HEK293 (cell line): Measurements from ENCODE around the gene CRTC3.
A peak's percentile ranks its signal among the peaks of the same experiment; 100 is the strongest.
"Not testable (repeated sequence)": the region's sequence is repeated elsewhere in the genome, so short reads cannot be mapped to it uniquely, and the experiment has no call there.

Experiments
- CTCF ChIA-PET: fragments of 350-600 bp; formaldehyde crosslinking; extraction: SDS; loops from one replicate; lab custom pipeline; 2021; ENCODE audit warnings: antibody characterized with exemption; lab: Yijun Ruan, JAX
- POLR2A ChIA-PET: fragments of 300-600 bp; formaldehyde crosslinking; extraction: SDS; loops from one replicate; lab custom pipeline; 2020; ENCODE audit warnings: antibody characterized with exemption, inconsistent platforms; lab: Yijun Ruan, JAX
- H3K27ac ChIP-seq: fragments of 200-500 bp; sonication (Bioruptor generic); 2 replicates; pipeline ENCODE4 v1.5.1; 2014; ENCODE audit warnings: low read depth, low read length, control low read depth, inconsistent platforms; ENCODE audit errors: extremely low read depth
- H3K36me3 ChIP-seq, 2 experiments: fragments of 200-500 bp in 1 of 2; sonication (Bioruptor generic) in 1 of 2; 1 replicate in 1 of 2; 2 replicates in 1 of 2; pipeline ENCODE4 v1.5.1; 2014 to 2017; ENCODE audit warnings: inconsistent platforms in 2 of 2, low read length in 2 of 2; ENCODE audit not compliant: control insufficient read depth in 2 of 2, insufficient read depth in 1 of 2
- H3K4me1 ChIP-seq: fragments of 200-500 bp; sonication (Bioruptor generic); 2 replicates; pipeline ENCODE4 v1.5.1; 2014; ENCODE audit warnings: mild to moderate bottlenecking, low read length, inconsistent platforms; ENCODE audit not compliant: control insufficient read depth, insufficient read depth
- H3K4me3 ChIP-seq: 2 replicates; pipeline ENCODE4 v1.5.1; 2011; ENCODE audit warnings: low read depth, mild to moderate bottlenecking, control low read depth, low read length, moderate library complexity
- H3K9me3 ChIP-seq: fragments of 200-500 bp; sonication (Bioruptor generic); 2 replicates; pipeline ENCODE4 v1.5.1; 2014; ENCODE audit warnings: low read depth, low read length, inconsistent platforms; ENCODE audit not compliant: control insufficient read depth, insufficient read depth
- BCL11A ChIP-seq: fragments of 450-650 bp; formaldehyde crosslinking; IDR thresholded peaks from 2 replicates; pipeline ENCODE4 v1.5.1; 2016; ENCODE audit warnings: low read depth, missing biosample characterization, missing genetic modification characterization
- EGR2 ChIP-seq: fragments of 450-650 bp; formaldehyde crosslinking; IDR thresholded peaks from 2 replicates; pipeline ENCODE4 v1.5.1; 2016; ENCODE audit warnings: low read depth, missing biosample characterization, missing genetic modification characterization
- MZF1 ChIP-seq: fragments of 450-650 bp; formaldehyde crosslinking; IDR thresholded peaks from 2 replicates; pipeline ENCODE4 v1.5.1; 2017; ENCODE audit warnings: missing biosample characterization, missing genetic modification characterization, borderline replicate concordance
- SP7 ChIP-seq: fragments of 450-650 bp; formaldehyde crosslinking; IDR thresholded peaks from 2 replicates; pipeline ENCODE4 v1.5.1; 2016; ENCODE audit warnings: missing biosample characterization, missing genetic modification characterization
- YY1 ChIP-seq: fragments of 450-650 bp; formaldehyde crosslinking; IDR thresholded peaks from 2 replicates; pipeline ENCODE4 v1.5.1; 2018; ENCODE audit warnings: missing biosample characterization, missing genetic modification characterization
- ZBTB17 ChIP-seq: fragments of 450-650 bp; formaldehyde crosslinking; IDR thresholded peaks from 2 replicates; pipeline ENCODE4 v1.5.1; 2016; ENCODE audit warnings: missing biosample characterization, missing genetic modification characterization
- ZBTB48 ChIP-seq: fragments of 450-650 bp; formaldehyde crosslinking; IDR thresholded peaks from 2 replicates; pipeline ENCODE4 v1.5.1; 2016; ENCODE audit warnings: missing biosample characterization, missing genetic modification characterization
- ZFHX2 ChIP-seq: fragments of 450-650 bp; formaldehyde crosslinking; conservative IDR thresholded peaks from 2 replicates; pipeline ENCODE4 v1.5.1; 2016; ENCODE audit warnings: missing biosample characterization, missing genetic modification characterization
- ZNF10 ChIP-seq: fragments of 450-650 bp; formaldehyde crosslinking; IDR thresholded peaks from 2 replicates; pipeline ENCODE4 v1.5.1; 2017; ENCODE audit warnings: missing biosample characterization, missing genetic modification characterization
- ZNF133 ChIP-seq: fragments of 450-650 bp; formaldehyde crosslinking; IDR thresholded peaks from 2 replicates; pipeline ENCODE4 v1.5.1; 2016; ENCODE audit warnings: missing biosample characterization, missing genetic modification characterization
- ZNF146 ChIP-seq: fragments of 450-650 bp; formaldehyde crosslinking; IDR thresholded peaks from 2 replicates; pipeline ENCODE4 v1.5.1; 2016; ENCODE audit warnings: missing biosample characterization, missing genetic modification characterization
- ZNF2 ChIP-seq: fragments of 450-650 bp; formaldehyde crosslinking; IDR thresholded peaks from 2 replicates; pipeline ENCODE4 v1.5.1; 2016; ENCODE audit warnings: missing biosample characterization, missing genetic modification characterization
- ZNF274 ChIP-seq, 2 experiments: fragments of 200-500 bp in 1 of 2; fragments of 450-650 bp in 1 of 2; sonication (Bioruptor generic) in 1 of 2; formaldehyde crosslinking in 1 of 2; IDR thresholded peaks; 2 replicates each; pipeline versions ENCODE4 v1.5.1 to v1.6.1; 2014 to 2016; ENCODE audit warnings: borderline replicate concordance in 1 of 2, inconsistent platforms in 1 of 2, low read length in 1 of 2, missing biosample characterization in 1 of 2, missing genetic modification characterization in 1 of 2
- ZNF335 ChIP-seq: fragments of 450-650 bp; formaldehyde crosslinking; conservative IDR thresholded peaks from 2 replicates; pipeline ENCODE4 v1.5.1; 2016; ENCODE audit warnings: missing biosample characterization, missing genetic modification characterization
- ZNF354C ChIP-seq: fragments of 450-650 bp; formaldehyde crosslinking; IDR thresholded peaks from 2 replicates; pipeline ENCODE4 v1.5.1; 2016; ENCODE audit warnings: missing biosample characterization, missing genetic modification characterization, low read depth, borderline replicate concordance
- ZNF37A ChIP-seq: fragments of 450-650 bp; IDR thresholded peaks from 2 replicates; pipeline ENCODE4 v1.5.1; 2018; ENCODE audit warnings: missing biosample characterization, missing genetic modification characterization
- ZNF510 ChIP-seq: fragments of 450-650 bp; formaldehyde crosslinking; IDR thresholded peaks from 2 replicates; pipeline ENCODE4 v1.5.1; 2018; ENCODE audit warnings: mild to moderate bottlenecking, missing genetic modification characterization, missing biosample characterization; ENCODE audit not compliant: insufficient replicate concordance
- ZNF548 ChIP-seq: fragments of 450-650 bp; formaldehyde crosslinking; IDR thresholded peaks from 2 replicates; pipeline ENCODE4 v1.5.1; 2016; ENCODE audit warnings: missing biosample characterization, missing genetic modification characterization
- ZNF600 ChIP-seq: fragments of 450-650 bp; formaldehyde crosslinking; IDR thresholded peaks from 2 replicates; pipeline ENCODE4 v1.5.1; 2016; ENCODE audit warnings: missing biosample characterization, missing genetic modification characterization
- ZNF610 ChIP-seq: fragments of 450-650 bp; formaldehyde crosslinking; IDR thresholded peaks from 2 replicates; pipeline ENCODE4 v1.5.1; 2016; ENCODE audit warnings: missing biosample characterization, missing genetic modification characterization, borderline replicate concordance
- ZNF621 ChIP-seq: fragments of 450-650 bp; formaldehyde crosslinking; IDR thresholded peaks from 2 replicates; pipeline ENCODE4 v1.5.1; 2017; ENCODE audit warnings: missing biosample characterization, missing genetic modification characterization
- ZNF624 ChIP-seq: fragments of 450-650 bp; formaldehyde crosslinking; IDR thresholded peaks from 2 replicates; pipeline ENCODE4 v1.5.1; 2017; ENCODE audit warnings: missing biosample characterization, missing genetic modification characterization
- ZNF629 ChIP-seq: fragments of 450-650 bp; formaldehyde crosslinking; IDR thresholded peaks from 2 replicates; pipeline ENCODE4 v1.5.1; 2017; ENCODE audit warnings: missing biosample characterization, missing genetic modification characterization
- ZNF654 ChIP-seq: fragments of 450-650 bp; formaldehyde crosslinking; IDR thresholded peaks from 2 replicates; pipeline ENCODE4 v1.5.1; 2016; ENCODE audit warnings: low read depth, missing biosample characterization, missing genetic modification characterization
- ZNF660 ChIP-seq: fragments of 450-650 bp; IDR thresholded peaks from 2 replicates; pipeline ENCODE4 v1.5.1; 2018; ENCODE audit warnings: missing biosample characterization, mild to moderate bottlenecking, missing genetic modification characterization
- ZNF701 ChIP-seq: fragments of 450-650 bp; formaldehyde crosslinking; IDR thresholded peaks from 2 replicates; pipeline ENCODE4 v1.5.1; 2016; ENCODE audit warnings: missing biosample characterization, missing genetic modification characterization
- ZNF791 ChIP-seq: fragments of 450-650 bp; formaldehyde crosslinking; IDR thresholded peaks from 2 replicates; pipeline ENCODE4 v1.5.1; 2016; ENCODE audit warnings: missing biosample characterization, missing genetic modification characterization
- TF ChIP-seq, protein P1 (sequence below): fragments of 450-650 bp; formaldehyde crosslinking; IDR thresholded peaks from 2 replicates; pipeline ENCODE4 v1.5.1; 2016; ENCODE audit warnings: missing biosample characterization, missing genetic modification characterization
- TF ChIP-seq, protein P2 (sequence below): fragments of 450-650 bp; formaldehyde crosslinking; IDR thresholded peaks from 2 replicates; pipeline ENCODE4 v1.5.1; 2016; ENCODE audit warnings: missing biosample characterization, missing genetic modification characterization, low read depth
- TF ChIP-seq, protein P3 (sequence below): fragments of 450-650 bp; IDR thresholded peaks from 2 replicates; pipeline ENCODE4 v1.5.1; 2018; ENCODE audit warnings: missing biosample characterization, mild to moderate bottlenecking, missing genetic modification characterization
- TF ChIP-seq, protein P4 (sequence below): fragments of 450-650 bp; formaldehyde crosslinking; IDR thresholded peaks from 2 replicates; pipeline ENCODE4 v1.5.1; 2017; ENCODE audit warnings: missing biosample characterization, missing genetic modification characterization

CRTC3 gene

DNA sequence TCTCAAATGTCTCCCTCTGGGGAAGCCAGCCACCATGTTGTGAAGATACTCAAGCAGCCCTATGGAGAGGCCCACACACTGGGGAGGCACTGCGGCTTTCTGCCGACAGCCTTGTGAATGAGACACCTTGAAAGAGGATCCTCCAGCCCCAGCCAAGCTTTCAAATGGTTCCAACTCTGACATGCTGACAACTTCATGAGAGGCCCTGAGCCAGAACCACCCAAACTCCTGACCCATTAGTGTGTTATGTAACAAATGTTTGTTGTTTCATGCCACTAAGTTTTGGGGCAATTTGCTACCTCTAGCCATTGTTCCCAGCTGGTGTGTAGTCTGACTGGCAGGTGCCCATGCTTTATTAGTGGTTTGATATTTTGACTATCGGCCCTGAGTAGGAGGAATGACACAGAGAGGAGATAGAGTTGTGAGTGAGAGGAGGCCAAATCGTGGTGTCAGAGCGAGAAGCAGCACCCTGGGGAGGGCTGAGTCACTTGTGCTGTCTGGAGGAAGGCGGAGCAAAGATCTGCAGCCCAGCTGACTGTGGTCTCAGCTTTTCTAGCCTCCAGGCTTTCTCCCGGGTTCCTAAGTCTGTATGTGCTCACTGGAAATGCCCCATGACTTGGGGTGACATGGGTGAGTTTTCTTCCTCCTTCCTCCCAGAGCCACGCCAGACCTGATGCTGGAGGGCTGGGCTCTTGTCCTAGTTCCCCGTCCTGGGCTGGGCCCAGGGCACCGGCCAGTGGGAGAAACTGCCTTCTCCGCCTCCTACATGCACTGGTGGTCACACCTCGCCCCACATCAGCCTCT, 130.7 kb downstream of the CRTC3 start (continued):
- no peak for TF ChIP-seq ZNF548 (tag by site-specific recombination)
- peak; percentile 39 for TF ChIP-seq ZFHX2 (tag by site-specific recombination)
- TF ChIP-seq, protein P1, sequence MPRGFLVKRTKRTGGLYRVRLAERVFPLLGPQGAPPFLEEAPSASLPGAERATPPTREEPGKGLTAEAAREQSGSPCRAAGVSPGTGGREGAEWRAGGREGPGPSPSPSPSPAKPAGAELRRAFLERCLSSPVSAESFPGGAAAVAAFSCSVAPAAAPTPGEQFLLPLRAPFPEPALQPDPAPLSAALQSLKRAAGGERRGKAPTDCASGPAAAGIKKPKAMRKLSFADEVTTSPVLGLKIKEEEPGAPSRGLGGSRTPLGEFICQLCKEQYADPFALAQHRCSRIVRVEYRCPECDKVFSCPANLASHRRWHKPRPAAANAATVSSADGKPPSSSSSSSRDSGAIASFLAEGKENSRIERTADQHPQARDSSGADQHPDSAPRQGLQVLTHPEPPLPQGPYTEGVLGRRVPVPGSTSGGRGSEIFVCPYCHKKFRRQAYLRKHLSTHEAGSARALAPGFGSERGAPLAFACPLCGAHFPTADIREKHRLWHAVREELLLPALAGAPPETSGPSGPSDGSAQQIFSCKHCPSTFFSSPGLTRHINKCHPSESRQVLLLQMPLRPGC (tag by site-specific recombination): no peak
- no peak for TF ChIP-seq ZNF37A (tag by site-specific recombination)
- TF ChIP-seq ZNF624 (tag by site-specific recombination): no peak
- TF ChIP-seq ZNF621 (tag by site-specific recombination): no peak
- TF ChIP-seq ZNF701 (tag by site-specific recombination): no peak
- peak; percentile 99 for TF ChIP-seq ZNF600 (tag by site-specific recombination)
- TF ChIP-seq ZNF2 (tag by site-specific recombination): no peak
- TF ChIP-seq, protein P2, sequence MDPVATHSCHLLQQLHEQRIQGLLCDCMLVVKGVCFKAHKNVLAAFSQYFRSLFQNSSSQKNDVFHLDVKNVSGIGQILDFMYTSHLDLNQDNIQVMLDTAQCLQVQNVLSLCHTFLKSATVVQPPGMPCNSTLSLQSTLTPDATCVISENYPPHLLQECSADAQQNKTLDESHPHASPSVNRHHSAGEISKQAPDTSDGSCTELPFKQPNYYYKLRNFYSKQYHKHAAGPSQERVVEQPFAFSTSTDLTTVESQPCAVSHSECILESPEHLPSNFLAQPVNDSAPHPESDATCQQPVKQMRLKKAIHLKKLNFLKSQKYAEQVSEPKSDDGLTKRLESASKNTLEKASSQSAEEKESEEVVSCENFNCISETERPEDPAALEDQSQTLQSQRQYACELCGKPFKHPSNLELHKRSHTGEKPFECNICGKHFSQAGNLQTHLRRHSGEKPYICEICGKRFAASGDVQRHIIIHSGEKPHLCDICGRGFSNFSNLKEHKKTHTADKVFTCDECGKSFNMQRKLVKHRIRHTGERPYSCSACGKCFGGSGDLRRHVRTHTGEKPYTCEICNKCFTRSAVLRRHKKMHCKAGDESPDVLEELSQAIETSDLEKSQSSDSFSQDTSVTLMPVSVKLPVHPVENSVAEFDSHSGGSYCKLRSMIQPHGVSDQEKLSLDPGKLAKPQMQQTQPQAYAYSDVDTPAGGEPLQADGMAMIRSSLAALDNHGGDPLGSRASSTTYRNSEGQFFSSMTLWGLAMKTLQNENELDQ (tag by site-specific recombination): no peak
- no peak for TF ChIP-seq BCL11A
- no peak for TF ChIP-seq ZBTB48 (tag by site-specific recombination)
- peak; percentile 32; the same call in 1 of the 2 replicates for TF ChIP-seq ZNF335 (tag by site-specific recombination)
- 0 out of 2 replicates have a peak, but pooled peaks have one; percentile 15 for TF ChIP-seq EGR2 (tag by site-specific recombination)
- TF ChIP-seq ZNF354C (tag by site-specific recombination): no peak
- no peak for TF ChIP-seq ZNF791 (tag by site-specific recombination)
- no peak for TF ChIP-seq ZNF133 (tag by site-specific recombination)
- TF ChIP-seq ZNF146 (tag by site-specific recombination): no peak
- no peak for TF ChIP-seq ZNF274 (IDR thresholded peaks at IDR 0.05; ENCODE audit: low read length)
- no peak for TF ChIP-seq ZNF274 (tag by site-specific recombination; IDR thresholded peaks at IDR 0.05; ENCODE audit: borderline replicate concordance)
- TF ChIP-seq ZBTB17 (tag by site-specific recombination): peak; percentile 90
- TF ChIP-seq, protein P3, sequence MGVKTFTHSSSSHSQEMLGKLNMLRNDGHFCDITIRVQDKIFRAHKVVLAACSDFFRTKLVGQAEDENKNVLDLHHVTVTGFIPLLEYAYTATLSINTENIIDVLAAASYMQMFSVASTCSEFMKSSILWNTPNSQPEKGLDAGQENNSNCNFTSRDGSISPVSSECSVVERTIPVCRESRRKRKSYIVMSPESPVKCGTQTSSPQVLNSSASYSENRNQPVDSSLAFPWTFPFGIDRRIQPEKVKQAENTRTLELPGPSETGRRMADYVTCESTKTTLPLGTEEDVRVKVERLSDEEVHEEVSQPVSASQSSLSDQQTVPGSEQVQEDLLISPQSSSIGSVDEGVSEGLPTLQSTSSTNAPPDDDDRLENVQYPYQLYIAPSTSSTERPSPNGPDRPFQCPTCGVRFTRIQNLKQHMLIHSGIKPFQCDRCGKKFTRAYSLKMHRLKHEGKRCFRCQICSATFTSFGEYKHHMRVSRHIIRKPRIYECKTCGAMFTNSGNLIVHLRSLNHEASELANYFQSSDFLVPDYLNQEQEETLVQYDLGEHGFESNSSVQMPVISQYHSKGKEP (tag by site-specific recombination): no peak
- no peak for TF ChIP-seq ZNF10 (tag by site-specific recombination)
- peak; percentile 63; the same call in 1 of the 2 replicates for TF ChIP-seq SP7 (tag by site-specific recombination)
- peak; percentile 47; the same call in 1 of the 2 replicates for TF ChIP-seq ZNF660 (tag by site-specific recombination)
- no peak for TF ChIP-seq MZF1
- no peak for TF ChIP-seq ZNF610 (tag by site-specific recombination)
- TF ChIP-seq ZNF510 (tag by site-specific recombination): no peak
- TF ChIP-seq YY1 (tag by site-specific recombination): no peak
- no peak for TF ChIP-seq ZNF654 (tag by site-specific recombination)
- TF ChIP-seq, protein P4, sequence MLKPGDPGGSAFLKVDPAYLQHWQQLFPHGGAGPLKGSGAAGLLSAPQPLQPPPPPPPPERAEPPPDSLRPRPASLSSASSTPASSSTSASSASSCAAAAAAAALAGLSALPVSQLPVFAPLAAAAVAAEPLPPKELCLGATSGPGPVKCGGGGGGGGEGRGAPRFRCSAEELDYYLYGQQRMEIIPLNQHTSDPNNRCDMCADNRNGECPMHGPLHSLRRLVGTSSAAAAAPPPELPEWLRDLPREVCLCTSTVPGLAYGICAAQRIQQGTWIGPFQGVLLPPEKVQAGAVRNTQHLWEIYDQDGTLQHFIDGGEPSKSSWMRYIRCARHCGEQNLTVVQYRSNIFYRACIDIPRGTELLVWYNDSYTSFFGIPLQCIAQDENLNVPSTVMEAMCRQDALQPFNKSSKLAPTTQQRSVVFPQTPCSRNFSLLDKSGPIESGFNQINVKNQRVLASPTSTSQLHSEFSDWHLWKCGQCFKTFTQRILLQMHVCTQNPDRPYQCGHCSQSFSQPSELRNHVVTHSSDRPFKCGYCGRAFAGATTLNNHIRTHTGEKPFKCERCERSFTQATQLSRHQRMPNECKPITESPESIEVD (tag by site-specific recombination): no peak
- TF ChIP-seq ZNF629: peak; percentile 52; the same call in 1 of the 2 replicates

DNA sequence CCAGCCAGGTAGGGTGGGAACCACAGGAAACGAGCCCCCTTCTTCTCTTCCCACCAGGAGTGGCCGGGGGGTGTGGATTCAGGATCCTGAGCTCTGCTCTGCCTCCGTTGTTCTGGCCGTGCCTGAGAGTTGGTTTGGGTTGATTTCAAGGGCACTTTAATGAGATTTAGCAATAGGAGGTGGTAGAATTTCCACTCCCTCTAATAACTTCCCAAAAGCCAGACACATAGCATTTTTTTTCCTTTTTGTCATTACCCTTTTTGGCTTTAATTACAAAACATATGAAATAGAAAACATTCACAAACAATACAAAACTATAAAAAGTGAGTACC, 131.2 kb downstream of the CRTC3 start:
- POLR2A ChIA-PET: not testable (repeated sequence)

More for the DNA sequence above, 131.2 kb downstream of the CRTC3 start:
- H3K36me3 ChIP-seq, H3K27ac ChIP-seq, H3K9me3 ChIP-seq, H3K4me3 ChIP-seq, H3K4me1 ChIP-seq, CTCF ChIA-PET: not testable (repeated sequence)
